ENCODE results near the gene EBLN1. TPM values are rescaled to one million over a fixed set of nuclear protein-coding genes. Genes with fewer than 3 reads are reported as not detected.

The EBLN1 gene
- total RNA-seq, 2 donors from 2014 or later = not detected

DNA sequence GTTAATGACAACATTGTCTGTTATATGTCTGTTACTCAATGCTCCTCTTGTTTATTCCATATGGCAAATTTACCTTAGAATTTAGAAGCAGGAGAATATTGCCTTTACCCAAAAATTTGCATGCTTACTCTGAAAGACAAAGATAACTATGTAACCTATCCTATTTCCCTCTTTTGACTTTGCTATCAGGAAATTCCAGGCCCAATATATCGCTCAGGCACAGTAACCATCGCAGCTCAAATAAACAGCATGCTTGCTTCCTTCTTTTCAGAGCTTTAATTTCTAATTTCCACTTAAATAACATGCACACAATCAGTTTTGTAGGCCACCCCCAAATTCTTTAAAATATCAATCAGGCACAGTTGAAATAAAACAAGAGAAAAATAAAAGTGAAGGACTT is 57.8 kb downstream of the EBLN1 start:
- no peak for DNase-seq
- intact Hi-C loops (cut with DNase I) = no loop called here
- no peak for ATAC-seq

GRCh38 chr10:22159180-22159579 is 58.6 kb downstream of the EBLN1 start:
- DNase-seq = no peak
- intact Hi-C loops (cut with DNase I) = no loop called here
- ATAC-seq = no peak

Other genes with a start within 250 kb of the EBLN1 start
- gene DNAJC1, start 214.3 kb downstream of the EBLN1 start, total RNA-seq = 10 to 100 TPM; 16.1 to 20.8 TPM
- 10 to 100 TPM; 73.5 to 74.8 TPM for gene COMMD3, start 98.4 kb upstream of the EBLN1 start, total RNA-seq
- gene BMI1, start 103.1 kb upstream of the EBLN1 start, total RNA-seq = 10 to 100 TPM; 39.9 to 40.5 TPM
- not detected for gene SPAG6, start 127.5 kb upstream of the EBLN1 start, total RNA-seq

Data from left cardiac atrium (tissue), 4 donors.